Smooth muscle cell of the brain vasculature (primary cell): ENCODE measurements around the gene RAD1.
"Not testable (repeated sequence)": the region's sequence is repeated elsewhere in the genome, so short reads cannot be mapped to it uniquely, and the experiment has no call there.

Experiments
- DNase-seq: peaks from one replicate; pipeline ENCODE4 v3.0.0-alpha.2; 2012; ENCODE audit warnings: low read depth, low spot score

RAD1 gene, protein sequence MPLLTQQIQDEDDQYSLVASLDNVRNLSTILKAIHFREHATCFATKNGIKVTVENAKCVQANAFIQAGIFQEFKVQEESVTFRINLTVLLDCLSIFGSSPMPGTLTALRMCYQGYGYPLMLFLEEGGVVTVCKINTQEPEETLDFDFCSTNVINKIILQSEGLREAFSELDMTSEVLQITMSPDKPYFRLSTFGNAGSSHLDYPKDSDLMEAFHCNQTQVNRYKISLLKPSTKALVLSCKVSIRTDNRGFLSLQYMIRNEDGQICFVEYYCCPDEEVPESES

DNA sequence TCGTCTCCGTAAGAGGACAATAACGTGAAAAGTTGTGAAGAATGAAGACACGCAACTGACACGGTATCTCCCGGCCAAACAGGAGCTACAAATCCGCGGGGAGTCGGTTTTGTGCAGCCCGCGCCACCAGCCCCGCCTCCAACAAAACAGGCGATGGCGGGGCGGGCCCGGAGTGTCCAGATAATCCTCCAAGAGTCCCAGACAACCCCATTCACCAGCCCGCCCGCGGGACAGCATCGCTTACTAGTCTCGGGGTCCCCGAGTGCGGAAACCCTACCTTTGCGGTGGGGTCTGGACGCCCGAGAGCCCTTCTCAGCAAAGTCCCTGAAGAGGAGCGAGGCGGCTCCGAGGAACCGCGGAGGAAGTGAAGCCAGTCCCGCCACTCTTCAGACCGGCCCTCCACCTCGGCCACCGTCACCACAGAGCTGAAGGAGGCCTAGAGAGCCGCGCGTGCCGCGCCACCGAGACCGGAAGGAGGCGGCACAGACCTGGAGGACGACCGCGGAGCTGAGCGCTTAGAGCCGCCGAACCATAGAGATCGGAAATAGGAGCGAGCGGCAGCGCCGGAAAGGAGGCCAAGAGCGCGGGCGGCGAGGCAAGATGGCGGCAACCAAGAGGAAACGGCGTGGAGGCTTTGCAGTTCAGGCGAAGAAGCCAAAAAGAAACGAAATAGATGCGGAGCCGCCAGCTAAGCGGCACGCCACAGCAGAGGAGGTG, at the start of gene RAD1, which contains the start of gene BRIX1:
Gene RAD1 (minus strand): TSS at position 366 of the 717 bp plus-strand sequence. CDS start 612 bp downstream, outside the sequence.
Gene BRIX1 (plus strand): TSS at position 573 of the 717 bp plus-strand sequence. CDS start 28 bp downstream, at position 601.
- DNase-seq = peak; percentile 92

GRCh38 chr5:34959323-34959722, 44.0 kb upstream of the RAD1 start:
- DNase-seq = no peak

DNA sequence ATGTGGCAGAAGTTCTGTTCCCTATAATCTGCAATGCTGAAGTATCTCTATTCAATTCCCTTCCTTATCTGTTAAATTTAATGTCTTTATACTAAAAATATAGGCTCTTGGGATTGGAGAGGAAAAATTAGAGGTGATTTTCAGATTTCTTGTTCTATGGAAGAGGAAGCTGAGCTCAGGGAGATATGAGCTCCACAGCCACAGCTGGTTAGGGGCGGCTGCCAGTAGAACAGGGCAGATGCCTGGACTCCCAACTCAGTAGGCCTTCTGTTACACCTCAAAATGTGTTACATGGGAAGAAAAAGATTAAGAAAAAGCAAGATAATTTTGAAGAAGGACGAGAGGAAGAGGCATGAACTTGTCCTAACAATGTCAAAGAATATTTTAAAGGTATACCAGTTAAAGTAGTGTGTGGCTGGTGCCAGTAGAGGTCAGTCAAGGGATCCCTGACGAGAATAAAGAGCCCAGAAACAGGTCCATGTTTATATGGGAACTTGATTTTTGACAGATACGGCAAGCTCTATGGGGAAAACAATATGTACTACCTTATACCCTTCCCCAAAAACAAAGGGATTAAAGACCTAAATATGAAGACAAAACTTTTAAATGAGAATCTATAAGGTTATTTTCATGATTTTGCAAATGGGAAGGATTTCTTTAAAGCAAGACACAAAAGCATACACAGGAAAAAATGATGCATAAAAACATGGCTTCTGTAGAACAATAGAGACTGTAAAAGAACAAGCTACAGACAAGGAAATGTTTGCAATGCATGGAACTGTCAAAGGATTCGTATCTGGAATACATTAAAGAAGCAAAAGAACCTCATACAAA, 42.8 kb upstream of the RAD1 start:
- no peak for DNase-seq

GRCh38 chr5:34957321-34957720, 42.0 kb upstream of the RAD1 start:
- DNase-seq = no peak

- no peak for DNase-seq
Measured at GRCh38 chr5:34944460-34945047, 29.2 kb upstream of the RAD1 start.

DNA sequence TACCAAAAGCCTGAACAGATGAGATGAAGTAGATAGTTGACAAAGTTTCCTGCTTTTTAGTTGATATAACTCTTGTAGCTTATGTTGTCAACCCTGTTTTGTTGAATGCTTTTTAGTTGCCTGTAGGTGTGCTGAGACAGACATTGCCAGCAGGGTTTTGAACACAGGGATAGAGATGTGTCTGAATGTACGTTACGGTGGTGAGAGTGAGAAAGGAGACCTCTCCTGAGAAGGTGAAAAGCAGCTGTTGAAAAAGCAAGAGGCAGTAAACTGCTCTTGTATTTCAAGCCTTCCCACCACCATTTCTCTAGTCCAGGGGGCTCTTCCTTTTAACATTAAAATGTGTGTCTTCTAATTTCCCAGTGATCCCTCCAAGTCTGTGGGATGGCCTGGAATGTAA, 28.7 kb upstream of the RAD1 start:
- no peak for DNase-seq

DNA sequence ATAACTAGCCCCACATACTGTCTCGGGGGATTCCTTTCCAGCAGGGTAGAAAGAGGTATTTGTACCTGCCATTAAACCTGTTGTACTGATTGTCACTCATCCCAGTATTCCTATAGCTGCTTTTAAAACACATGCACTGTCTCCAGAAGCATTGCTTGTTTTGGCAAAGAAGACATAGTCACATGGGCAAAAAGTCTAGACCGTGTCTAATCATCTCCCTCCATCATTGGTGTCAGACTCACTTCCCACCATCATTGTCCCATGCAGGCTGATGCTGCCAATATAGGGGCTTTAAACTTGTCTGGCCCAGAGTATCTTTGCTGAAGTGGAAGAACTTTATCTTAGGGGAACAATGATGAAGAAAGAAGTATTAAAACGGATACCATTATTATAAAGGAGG, 26.6 kb upstream of the RAD1 start:
- no peak for DNase-seq

GRCh38 chr5:34932947-34933346, 17.6 kb upstream of the RAD1 start:
- DNase-seq = no peak

DNA sequence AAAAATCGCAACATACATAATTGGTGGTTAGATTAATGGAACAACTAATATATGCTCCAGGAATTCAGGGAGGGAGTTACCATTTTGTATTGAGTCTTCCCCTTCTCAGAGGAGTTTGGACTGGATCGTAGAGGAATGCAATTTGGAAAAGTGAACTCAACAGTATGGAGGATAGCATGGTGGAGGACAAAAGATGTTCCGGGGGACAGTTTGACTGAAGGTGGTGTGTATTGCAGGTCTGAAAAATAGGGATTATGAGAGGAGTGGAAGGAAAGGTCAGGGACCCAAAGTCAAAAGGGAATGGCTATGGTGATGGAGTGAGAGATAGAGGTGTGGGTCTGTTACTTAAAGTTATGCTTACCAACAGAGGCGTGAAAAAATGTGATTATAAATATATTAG, 15.6 kb upstream of the RAD1 start:
- no peak for DNase-seq

DNA sequence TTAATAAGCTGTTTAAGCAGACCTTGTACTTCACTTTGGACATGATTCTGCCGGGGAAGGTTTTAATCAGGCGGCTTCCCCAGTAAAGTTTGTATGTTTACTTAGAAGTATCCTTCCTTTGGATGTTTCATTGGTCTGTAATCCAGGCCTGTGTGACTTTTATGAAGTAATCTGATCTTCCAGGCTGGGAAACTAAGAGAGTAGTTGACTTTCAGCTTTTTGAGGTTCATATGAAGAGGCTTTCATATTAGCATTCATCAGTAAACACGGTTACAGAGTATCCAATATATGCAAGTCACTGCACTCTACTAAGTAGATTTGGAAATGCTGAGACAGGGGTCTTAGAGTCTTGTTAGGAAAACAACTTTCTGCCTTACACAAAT, 15.1 kb upstream of the RAD1 start:
- no peak for DNase-seq

DNA sequence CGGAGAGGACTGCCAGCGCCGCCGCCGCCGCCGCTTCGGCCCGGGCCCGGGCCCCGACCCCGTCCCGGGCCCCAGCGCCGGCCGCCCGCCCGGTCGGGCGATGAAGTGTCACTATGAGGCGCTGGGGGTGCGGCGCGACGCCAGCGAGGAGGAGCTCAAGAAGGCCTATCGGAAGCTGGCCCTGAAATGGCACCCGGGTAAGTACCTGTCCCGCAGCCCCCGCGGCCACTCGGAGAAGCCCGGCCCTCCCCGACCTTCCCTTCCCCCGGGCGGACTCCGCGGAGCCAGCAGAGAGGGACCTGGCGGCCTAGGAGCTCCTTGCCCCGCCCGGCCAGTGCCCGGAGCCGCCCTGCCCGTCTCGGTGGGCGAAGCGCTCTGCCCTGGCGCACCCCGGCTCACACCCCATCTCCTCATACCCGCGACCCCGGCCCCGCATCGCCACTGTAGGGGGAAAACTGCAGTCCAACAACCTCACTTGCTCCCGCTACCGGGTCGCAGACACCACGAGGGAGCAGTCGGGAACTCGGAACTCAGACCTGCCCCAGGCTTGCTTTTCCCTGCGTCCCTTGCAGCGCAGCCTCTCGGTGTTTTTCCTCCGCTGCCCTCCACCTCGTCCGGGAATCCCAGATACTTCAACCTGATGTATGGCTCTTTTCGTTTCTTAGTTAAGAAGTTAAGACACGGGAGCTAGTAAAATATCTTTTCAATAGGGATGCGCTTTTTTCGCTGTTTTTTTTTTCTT, 14.6 kb upstream of the RAD1 start:
- DNase-seq = no peak

GRCh38 chr5:34929134-34929719, 13.9 kb upstream of the RAD1 start, which contains the start of gene DNAJC21:
Gene DNAJC21 (plus strand): TSS chr5:34929559. CDS start chr5:34929820, 261 bp downstream.
- peak; percentile 89 for DNase-seq

DNA sequence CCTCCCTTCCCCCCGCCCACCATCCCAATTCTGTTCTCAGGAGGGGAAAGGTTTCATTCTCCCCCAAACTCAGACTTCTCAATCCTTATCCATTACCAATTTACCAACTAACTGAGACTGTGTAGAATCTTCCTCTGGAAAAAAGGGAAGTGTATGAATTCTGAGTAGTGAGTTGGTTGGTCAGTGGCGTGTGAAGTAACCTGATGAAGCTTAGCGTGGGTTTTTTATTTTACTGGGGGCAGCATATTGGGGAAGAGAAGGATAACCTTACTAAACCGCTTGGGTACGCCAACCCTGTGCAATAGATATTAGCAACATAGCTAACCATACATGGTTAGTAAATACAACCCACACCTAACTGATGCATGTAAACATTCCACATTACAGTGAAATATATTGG, 13.0 kb upstream of the RAD1 start:
- DNase-seq = no peak

DNA sequence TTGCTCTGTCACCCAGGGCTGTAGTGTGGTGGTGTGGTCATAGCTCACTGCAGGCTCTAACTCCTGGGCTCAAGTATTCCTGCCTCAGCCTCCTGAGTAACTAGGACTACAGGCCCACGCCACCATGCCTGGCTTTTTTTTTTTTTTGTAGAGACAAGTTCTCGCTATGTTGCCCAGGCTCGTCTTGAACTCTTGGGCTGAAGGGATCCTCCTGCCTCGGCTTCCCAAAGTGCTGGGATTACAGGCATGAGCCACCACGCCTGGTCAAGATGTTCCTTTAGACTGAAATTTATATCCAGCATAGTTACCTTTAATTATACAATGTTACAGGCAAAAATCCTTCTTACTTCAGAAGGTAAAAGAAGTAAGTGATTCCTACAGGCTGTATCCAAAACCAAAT, 12.5 kb upstream of the RAD1 start:
- DNase-seq = no peak

GRCh38 chr5:34926318-34926888, 11.1 kb upstream of the RAD1 start:
- no peak for DNase-seq

DNA sequence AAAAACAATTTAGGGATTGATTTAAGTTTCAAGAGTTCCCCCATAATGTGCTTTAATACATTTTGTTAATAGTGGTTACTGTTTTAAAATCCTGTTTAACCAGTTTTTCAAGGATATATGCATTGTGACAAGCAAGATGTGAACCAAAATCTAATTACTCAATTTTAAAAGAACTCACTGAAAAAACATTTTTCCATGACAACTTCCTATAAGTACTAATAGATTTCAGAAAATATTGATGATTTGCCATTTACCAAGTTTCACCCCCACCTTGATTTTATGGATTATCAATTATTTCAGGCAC, 9.1 kb upstream of the RAD1 start:
- no peak for DNase-seq

- no peak for DNase-seq
Measured at GRCh38 chr5:34923694-34924461, 8.6 kb upstream of the RAD1 start.

- not testable (repeated sequence) for DNase-seq
Measured at GRCh38 chr5:34923256-34923655, 8.0 kb upstream of the RAD1 start.

DNA sequence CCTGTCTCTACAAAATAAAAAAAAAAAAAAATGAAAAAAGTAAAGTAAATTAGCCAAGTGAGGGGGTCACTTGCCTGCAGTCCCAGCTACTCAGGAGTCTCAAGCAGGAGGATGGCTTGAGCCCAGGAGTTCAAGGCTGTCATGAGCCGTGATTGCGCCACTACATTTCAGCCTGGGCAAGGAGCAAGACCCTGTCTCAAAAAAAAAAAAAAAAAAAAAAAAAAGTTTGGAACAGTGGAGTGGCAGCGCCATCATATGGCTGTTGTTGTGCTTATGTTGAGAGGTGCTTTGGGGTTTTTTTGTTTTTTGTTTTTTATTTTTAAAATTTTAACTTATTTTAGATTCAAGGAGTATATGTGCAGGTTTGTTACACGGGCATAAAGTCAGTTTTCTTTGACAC, 3.8 kb upstream of the RAD1 start:
- no peak for DNase-seq

DNA sequence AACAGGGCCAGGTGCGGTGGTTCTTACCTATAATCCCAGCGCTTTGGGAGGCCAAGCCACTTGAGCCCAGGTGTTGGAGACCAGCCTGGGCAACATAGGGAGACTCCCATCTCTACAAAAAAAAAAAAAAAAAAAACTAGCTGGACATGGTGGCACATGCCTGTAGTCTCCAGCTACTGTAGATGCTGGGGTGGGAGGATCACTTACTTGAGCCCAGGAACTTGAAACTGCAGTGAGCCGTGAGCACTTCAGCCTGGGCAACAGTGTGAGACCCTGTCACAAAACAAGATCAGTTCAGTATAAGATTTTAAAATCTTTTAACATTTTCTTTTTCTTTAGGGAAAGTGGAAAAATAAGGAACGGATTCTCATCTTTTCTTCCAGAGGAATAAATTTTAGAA, 2.7 kb upstream of the RAD1 start:
- DNase-seq = no peak
